ENCODE data around the gene STX8.

- TF ChIP-seq CTCF (IDR thresholded peaks at IDR 0.05) = no peak
- no peak for TF ChIP-seq POLR2AphosphoS5 (IDR thresholded peaks at IDR 0.05; ENCODE audit: low read depth, low read length)
- no peak for TF ChIP-seq TCF7L2 (IDR thresholded peaks at IDR 0.05; ENCODE audit: low read depth, low read length)
- TF ChIP-seq SIN3A (IDR thresholded peaks at IDR 0.05; ENCODE audit: borderline replicate concordance, insufficient read depth, low read depth, low read length) = no peak
- TF ChIP-seq REST (IDR thresholded peaks at IDR 0.05; ENCODE audit: insufficient read depth in 1 of 2, low read depth in 2 of 2, low read length in 1 of 2) = no peak
These were observed 35.9 kb upstream of the STX8 start for GRCh38 chr17:9611557-9611956.
